Activated CD4-positive, alpha-beta T cell treated with anti-CD3 and anti-CD28 coated beads for 1 hour (primary cell): ENCODE measurements around the gene MPPED1.

Experiments used
- DNase-seq: peaks from one replicate; pipeline ENCODE4 v3.0.0-alpha.2; 2020

MPPED1 gene

DNA sequence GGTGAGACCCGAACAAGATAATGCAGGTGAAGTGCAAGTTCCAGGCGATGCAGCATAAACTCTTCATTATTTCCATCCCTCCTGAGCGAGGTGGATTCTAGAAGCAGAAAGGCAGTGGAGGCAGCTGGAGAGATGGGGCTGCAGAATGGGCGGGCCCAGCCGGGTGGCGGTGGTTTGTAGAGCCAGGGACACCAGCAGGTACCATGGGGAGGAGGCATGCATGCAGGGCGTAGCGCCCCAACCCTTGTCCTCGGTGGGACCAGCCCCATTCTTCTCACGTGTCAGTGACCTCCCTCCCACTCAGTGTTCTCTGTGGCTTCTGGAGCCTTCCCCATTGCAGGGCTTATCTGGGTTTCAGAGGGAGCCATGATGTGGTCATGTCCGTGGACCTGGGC lies 38.0 kb downstream of the MPPED1 start:
- no peak for DNase-seq

DNA sequence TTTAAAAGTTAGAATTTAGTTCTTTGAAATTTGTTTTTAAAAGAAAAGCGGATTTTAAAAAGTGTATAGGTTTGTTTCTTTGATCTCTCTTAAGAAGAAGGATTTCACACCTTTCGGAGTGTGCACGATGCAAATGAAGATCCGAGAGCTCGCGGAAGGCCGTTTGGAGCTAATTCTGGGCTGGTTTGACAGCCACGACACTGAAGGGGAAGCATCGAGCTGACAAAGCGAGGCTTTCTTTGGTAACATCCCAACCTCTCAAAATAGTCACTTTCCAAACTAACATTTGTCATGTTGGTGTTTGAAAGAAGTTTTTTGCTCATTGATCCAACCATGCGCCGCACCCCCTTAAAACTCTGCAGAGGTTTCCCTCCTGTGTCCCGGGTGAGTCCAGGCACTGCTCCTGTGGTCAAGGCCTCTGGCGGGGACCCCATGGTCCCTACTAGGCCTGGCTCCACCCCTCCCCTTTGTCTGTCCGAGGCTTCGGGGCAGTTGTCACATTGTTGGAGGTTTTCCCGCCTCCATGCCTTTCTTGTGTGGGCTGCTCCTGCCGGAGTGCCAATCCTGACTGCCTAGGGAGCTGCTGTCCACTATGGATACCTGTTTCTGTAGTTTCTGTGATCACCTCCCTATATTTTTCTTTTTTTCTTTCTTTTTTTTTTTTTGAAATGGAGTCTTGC lies 39.7 kb downstream of the MPPED1 start:
- no peak for DNase-seq

DNA sequence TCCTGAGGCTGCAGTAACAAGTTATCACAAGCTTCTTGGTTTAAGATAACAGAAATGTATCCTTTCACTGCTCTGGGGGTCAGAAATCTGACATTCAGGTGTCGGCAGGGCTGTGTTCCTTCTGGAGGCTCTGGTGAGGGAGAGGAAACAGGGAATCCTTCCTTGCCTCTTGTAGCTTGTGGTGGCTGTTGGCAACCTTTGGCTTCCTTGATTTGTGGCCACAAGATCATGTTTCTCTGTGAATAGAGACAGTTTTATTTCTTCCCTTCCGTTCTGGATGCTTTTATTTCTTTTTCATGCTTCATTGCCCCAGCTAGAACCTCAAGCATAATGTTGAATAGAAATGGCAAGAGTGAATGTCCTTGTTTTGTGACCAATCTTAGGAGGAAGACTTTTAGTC lies 44.0 kb downstream of the MPPED1 start:
- DNase-seq = no peak

DNA sequence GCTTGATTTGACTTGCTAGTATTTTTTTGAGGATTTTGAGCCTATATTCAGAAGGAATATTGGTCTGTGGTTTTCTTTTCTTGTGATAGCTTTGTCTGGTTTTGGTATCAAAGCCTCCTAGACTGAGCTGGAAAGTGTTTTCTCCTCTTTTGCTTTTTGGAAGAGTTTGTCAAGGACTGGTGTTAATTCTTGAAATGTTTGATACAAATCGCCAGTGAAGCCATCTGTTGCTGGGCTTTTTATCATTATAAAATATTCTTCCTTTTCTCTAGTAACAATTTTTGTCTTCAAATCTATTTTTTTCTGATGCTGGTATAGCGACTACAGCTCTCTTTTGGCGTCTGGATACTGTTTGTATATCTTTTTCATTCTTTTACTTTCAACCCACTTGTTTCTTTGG lies 45.2 kb downstream of the MPPED1 start:
- no peak for DNase-seq

DNA sequence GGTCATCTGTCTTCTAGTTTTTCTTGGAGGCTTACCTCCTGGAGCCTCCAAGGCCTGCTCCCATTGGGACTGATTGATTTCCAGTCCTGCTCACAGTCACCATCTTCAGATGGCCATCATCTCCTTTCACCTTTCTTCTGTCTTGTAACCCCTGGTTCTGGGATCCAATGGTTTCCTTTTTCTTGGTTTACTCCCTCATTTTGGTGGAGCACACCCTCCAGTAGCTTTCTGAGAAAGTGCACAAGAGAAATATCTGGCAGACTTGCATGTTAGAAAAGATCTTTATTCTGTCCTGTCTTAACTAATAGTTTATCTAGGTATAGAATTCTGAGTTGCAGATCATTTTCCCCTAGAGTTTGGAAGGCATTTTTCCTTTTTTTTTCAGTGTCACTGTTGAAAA lies 50.9 kb downstream of the MPPED1 start:
- no peak for DNase-seq

DNA sequence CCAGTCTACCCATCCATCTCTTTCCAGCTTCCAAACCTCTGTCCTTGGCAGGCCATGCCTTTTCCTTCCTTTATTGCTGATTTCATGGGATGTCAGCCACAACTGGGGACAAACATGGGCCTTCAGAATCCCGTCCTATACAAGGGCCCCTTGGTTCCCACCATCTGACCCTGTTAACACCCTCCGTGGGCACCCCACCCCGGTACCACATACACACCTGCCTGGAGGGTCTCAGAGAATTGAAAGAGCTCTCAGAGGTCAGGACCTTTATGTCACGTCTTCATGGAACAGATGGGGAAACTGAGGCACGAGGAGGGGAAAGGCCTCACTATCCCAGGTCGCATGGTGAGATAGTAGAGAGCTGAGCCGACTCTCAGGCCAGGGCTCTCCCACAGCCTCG lies 53.0 kb downstream of the MPPED1 start:
- no peak for DNase-seq

DNA sequence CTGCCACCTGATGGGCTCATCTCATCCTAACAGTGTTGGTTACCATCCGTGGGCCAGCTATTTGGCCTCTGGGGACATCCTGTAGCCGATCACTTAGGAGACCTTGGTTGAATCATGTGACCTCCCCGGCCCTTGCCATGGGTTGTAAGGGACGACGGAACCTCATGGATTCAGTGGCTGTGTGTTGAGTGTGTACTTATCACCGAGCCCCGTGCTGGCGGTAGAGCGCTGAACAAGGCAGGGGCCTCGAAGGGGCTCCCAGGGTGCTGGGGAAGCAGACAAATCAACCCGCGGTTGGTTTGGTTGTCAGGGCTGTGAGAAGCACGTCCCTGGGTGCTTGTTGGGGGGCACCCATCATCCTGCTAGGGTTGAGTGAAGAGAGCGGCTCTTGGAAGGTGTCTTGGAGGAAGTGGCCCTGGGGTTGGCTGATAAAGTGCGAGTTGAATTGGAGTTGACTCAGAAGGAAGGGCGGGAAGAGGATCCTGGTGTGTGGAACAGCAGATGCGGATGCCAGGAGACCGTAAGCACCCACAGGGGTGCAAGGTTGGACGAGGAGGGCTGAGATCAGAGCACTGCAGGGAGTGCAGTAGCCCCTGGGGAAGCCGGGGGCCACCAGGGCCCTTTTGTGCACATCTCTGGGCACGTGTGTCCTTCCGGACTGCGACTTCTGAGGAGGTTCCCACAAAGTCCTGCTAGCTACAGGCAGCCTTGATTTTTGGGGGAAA lies 53.6 kb downstream of the MPPED1 start:
- DNase-seq = no peak

DNA sequence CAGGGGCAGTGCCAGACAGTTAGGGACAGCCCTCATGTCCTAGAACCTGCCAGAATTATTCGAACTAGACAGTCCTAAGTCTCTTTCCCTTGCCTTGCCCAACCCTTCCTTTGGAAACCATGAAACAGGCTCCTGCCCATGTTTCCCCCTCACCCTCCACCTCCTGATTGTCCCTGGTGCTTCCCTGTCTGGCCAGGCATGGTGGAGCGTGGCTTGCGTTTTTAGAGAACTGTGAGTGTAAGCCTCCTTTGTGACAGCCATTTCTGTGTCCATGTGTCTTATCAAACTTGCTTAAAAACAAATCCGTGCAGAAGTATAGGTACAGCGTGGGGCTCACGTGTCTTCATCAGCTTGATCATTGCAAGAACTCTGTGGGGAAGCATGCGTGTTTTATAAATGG lies 54.9 kb downstream of the MPPED1 start:
- DNase-seq = no peak

DNA sequence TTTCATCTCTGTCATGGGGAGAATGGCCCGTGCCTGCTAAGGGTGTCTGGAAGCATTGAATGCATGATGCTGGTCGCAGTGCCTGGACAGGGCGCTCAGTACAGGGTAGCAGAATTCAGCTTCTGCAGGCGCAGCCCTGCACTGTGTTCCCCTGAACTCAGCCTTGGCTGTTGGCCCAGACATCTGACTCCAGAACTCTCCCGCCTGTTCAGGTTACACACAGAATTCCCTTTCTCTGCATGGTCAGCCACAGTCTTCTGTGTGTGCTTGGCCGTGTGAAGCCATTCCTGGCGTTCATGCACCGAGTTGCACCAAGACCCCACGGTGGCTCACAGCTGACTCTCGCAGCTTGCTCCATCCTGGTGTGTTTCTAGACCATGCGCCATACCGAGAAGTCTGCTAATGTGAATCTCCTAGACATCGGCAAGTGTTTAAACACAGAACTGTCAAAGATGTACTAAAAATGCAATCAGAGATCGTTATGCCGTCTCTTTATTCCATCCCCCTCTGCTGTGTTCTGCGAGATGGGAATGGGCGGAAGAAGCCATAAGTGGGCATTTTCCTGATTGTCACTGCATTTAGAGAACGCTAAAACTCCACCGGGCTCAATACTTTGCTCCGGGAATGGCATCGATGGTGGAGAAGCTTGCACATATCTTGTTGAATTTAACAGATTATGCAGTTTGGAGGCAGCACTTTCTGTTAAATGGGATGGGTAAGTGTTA lies 55.6 kb downstream of the MPPED1 start:
- no peak for DNase-seq

DNA sequence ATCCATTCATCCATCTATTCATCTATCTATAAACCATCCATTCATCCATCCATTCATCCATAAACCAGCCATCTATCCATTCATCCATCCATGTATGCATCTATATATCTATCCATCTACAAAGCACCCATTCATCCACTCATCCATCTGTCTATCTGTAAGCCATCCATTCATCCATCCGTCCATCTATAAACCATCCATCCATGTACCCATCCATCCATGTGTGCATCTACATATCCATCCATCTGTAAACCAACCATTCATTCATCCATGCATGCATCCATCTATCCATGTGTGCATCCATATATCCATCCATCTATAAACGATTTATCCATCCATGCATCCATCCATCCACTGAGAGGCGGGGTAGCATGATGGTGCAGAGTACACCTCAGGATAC lies 58.4 kb downstream of the MPPED1 start:
- no peak for DNase-seq

DNA sequence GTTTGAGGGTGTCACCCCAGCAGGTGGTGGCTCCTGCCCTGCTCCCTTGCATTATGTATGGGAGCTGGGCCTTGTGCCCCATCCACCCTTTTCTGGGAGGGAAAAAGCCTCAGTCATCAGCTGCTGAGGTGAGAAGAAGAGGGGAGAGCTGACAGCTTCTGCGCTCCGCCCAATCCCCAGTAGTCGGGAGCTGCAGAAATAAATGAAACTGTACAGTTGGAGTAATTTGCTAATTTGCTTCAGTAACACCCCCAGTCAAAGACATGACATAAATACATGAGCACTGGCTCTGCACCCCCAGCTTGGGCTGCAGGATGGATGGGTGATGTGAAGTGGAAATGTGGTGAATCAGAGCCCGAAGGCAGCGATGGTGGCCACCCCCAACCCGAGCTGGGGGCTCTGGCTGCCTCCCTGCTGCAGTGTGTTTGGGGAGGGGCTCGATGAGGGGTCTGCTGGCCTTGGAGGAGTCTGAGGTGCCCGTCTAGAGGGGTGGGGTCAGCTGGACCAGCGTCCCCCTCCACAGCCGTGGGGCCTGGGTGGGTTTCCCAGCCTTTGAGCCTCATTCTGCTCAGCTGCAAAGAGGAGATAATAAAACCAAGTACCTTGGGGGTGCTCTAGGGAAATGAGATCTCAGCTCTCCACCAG lies 59.2 kb downstream of the MPPED1 start:
- DNase-seq = no peak

DNA sequence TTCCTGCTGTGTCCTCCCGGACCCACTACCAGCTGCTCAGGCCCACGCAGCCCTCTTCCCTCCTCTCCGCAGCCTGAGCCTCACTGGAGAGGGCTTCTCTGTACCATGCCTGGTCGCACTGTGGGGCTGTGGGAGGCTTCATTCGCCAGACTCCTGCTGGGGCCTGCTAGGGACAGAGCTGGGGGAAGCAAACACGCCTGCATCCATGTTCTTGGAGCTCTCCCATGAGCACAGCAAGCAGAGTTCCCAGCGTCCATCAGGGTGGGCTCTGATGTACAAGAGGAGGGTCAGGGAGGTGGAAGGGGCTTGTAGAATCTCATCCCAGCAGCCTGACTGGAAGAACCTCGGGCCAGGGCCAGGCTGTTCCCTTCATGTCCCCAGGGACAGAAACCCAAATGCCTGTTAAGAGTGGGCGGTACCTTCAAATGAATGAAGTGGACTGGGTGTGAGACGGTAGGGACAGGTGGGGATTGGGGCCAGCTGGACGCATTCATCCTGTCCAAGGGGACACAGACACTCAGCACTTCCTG lies 59.9 kb downstream of the MPPED1 start:
- DNase-seq = no peak

DNA sequence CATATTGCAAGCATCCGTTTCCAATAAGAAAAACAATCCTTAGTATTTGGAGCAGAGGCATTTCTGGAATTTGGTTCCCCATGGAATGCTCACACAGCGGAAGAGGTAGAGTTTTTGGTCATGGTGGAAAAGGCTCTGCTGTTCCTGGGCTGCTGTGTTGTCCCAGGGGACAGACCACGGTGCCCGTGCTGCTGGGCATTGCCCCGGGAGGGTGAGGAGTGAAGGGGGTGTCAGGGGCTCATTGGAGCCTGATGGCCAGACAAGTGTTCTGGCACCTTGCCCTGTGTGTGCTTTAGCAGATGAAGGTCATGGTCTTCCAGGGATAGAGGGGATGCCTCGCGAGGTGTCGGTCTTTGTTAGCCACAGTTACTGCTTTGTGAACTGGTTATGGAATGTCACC lies 61.2 kb downstream of the MPPED1 start:
- no peak for DNase-seq

DNA sequence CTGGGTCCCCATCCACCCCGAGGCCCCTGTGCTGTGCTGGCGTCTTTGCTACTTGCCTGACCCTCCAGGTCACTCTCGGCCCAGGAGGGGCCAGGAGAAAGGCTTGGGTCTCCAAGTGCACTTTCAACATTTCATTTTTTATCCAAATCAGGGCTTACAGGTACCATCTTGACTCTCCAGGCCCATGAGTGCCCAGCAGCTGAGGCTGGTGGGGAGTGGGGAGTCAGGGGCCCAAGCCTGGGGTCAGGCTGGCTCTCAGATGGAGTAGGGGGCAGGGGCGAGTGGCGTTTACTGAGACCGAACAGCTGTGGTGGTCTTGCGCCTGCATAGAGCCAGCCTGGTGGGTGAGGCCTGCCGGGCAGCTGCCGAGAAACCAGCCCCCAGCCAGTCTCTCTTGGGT lies 61.6 kb downstream of the MPPED1 start:
- no peak for DNase-seq

DNA sequence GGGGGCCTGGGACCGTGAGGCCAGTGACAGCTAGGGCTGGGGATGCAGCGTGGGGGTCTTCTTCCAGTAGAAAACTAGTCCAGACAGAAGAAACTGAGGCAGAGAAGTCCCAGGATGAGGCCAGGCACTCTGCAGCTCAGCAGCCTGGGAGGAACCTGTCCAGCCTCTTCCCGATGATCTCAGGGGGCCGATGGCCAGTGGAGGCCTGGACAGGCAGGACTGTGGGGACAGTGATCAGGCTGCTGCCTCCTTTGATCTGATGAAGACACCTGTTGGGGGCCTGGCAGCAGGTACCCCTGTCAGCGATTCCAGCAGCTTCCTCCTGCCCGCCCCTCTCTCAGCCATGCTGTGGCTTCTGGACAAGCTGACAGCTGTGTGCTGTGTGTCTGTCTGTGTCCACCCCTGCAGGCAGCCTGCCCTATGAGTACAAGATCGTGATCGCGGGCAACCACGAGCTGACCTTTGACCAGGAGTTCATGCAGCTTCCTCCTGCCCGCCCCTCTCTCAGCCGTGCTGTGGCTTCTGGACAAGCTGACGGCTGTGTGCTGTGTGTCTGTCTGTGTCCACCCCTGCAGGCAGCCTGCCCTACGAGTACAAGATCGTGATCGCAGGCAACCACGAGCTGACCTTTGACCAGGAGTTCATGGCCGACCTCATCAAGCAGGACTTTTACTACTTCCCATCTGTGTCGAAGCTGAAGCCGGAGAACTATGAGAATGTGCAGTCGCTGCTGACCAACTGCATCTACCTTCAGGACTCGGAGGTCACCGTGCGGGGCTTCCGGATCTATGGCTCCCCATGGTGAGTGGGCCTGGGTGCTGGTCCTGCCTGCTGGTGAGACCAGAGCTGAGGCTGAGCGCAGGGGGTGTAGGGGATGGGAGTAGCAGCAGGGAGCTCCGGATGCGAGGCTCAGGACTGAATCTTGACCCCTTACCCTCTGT lies 62.6 kb downstream of the MPPED1 start:
- DNase-seq = no peak

DNA sequence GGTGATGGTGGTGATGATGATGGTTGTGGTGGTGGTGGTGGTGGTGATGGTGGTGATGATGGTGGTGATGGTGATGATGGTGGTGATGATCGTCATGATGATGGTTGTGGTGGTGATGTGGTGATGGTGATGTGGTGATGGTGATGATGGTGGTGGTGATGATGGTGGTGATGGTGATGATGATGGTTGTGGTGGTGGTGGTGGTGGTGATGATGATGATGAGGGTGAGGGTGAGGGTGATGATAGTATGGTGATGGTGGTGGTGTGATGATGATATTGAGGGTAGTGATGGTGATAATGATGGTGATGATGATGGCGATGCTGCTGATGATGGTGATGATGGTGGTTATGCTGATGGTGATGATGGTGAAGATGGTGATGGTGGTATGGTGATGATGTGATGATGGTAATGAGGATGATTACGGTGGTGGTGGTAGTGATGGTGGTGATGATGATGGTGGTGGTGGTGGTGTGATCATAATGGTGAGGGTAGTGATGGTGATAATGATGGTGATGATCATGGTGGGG lies 63.8 kb downstream of the MPPED1 start:
- DNase-seq = no peak

DNA sequence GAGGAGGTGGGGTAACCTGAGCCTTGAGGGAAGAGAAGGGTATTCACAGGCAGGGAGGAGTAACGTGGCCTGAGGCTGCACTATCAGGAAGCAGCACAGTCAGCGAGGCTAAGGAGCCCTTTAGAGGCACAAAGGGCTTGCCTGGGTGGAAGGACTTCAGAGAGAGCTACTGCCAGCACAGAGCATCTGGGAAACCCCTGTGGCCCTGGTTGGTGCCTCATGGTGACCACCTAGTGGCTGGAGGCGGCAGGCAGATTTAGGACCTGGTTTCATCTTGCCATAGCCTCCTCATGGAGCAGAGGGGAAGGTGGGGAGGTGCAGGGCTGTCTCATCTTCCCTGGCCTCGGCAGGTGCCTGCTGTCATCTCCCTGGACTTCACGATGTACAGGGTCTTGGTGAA lies 64.5 kb downstream of the MPPED1 start:
- DNase-seq = no peak

DNA sequence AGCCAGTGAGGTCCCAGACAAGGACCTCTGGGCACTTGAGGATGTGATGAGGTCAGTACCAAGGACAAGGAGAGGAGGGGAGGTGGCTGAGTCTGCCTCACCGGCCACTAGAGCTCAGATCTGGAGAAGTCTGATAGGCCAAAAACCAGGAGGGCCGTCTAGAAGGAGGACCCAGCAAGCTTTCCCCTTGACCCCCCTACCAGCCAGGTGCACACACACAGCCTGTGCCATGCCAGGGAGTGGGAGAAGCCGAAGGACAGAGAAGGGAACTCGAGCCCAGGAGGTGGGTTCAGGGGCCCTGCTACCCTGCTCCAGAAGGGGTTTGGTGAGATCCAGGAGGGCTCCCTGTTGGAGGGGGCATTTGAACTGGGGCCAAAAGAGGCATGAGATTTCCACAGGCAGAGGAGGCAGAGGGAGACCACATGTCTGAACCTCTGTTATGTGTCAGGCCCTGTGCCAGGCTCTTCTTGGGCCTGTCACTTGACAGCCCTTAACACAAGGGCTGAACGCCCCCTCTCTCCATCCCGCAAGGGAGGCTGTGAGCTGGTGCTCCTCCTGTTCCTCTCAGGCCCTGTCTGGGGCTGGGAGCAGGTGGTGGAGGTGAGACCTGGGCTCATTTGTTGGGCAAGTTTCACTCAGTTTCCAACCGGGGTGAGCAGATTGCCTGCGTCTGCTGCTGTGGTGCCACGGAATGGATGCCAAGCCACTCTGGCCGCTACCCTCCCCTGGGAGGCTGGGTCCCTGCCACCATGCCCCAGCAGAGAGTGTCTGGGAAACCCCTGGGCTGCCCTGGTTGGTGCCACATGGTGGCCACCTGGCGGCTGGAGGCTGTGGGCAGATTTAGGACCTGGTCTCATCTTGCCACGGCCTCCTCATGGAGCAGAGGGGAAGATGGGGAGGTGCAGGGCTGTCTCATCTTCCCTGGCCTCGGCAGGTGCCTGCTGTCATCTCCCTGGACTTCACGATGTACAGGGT lies 65.2 kb downstream of the MPPED1 start:
- DNase-seq = no peak

DNA sequence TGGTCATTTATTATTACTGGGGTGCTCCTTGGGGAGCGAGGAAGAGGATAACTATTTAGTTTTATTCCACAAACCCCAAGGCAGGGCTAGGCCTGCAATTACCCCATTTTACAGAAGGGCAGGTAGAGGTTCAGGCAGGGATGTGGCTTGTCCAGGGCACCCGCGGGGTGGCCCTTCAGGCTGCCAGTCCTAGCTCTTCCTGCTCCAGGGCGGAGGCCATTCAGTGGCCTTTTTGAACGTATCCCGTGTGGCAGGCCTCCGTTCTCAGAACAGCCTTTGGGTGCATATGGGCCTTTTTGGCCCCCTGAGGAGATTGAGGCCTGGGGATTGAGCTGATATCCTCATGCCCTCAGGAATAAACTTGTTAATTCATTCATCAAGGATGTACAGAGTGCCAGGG lies 66.2 kb downstream of the MPPED1 start:
- DNase-seq = no peak

DNA sequence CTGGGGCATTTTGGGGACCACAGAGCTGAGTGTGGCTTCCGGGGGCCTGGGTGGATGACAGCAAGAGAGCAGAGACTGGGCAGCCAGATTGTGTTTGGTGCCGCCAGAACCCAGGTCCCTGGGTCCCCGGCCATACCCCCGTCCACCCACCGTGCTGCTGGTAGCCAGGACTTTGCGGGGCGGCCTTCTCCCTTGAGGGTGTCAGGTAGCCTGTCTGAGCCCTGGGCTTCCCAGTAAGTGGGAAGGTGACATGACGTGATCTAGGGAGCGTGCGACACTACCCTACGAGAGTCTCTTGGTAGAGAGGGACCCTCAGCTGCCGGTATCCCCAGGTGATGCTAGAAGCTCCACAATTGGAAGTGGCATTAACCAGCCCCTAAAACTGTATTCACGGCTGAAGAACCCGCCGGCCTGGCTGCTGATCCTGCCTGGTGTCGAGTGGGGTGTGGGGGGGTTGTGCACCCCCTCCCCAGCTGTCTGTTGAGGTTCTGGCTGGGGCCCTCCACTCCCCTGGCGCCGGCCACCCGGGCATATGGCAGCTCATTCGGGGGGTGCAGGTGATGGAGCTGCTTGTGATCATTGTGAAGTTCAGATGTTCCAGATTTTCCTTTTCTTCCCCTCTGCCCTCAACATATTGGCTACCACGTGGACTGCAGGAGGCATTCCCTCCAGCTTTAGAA lies 66.9 kb downstream of the MPPED1 start:
- DNase-seq = no peak
